Measurements from ENCODE around the gene LRP4.

DNA sequence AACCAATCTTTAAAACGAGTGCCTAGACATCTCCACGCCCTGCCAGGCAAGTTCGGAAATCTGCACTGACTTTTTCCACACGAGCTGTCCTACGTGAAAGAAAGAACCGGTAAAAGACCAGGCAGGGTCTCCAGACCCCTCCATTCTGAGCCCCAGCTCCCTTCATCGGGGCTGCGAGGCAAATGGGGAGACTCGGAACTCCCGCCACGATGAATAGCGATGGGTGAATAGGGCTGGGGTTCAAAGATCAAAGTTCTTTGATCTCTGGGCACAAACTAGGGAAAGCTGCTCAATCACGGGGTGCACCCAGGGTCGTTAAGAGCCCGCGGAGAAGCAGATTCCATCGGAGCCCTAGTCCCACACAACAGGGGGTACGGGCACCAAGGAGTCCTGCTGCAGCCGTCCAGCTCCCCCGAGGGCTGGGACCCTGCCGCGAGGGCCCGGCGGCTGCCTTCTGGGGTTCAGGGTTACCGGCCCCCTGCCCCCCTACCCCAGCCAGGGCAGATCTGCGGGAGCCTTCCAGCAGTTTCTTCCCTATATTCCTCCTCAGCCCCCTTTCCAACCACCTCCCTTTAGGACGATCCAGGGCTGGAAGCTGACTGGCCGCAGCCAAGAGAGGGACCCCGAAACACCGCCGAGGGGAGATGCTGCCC, 1.1 kb downstream of the LRP4 start:
- TF ChIP-seq, protein P1, sequence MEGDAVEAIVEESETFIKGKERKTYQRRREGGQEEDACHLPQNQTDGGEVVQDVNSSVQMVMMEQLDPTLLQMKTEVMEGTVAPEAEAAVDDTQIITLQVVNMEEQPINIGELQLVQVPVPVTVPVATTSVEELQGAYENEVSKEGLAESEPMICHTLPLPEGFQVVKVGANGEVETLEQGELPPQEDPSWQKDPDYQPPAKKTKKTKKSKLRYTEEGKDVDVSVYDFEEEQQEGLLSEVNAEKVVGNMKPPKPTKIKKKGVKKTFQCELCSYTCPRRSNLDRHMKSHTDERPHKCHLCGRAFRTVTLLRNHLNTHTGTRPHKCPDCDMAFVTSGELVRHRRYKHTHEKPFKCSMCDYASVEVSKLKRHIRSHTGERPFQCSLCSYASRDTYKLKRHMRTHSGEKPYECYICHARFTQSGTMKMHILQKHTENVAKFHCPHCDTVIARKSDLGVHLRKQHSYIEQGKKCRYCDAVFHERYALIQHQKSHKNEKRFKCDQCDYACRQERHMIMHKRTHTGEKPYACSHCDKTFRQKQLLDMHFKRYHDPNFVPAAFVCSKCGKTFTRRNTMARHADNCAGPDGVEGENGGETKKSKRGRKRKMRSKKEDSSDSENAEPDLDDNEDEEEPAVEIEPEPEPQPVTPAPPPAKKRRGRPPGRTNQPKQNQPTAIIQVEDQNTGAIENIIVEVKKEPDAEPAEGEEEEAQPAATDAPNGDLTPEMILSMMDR (conservative IDR thresholded peaks at IDR 0.05; ENCODE audit: low read depth, low read length): no peak
- no peak for TF ChIP-seq EZH2phosphoT487 (IDR thresholded peaks at IDR 0.05; ENCODE audit: borderline replicate concordance, low read length)

Data from PC-3 (cell line).